HEK293 (cell line): ENCODE measurements around the gene ZNF587B.

Experiments
- ZNF202 ChIP-seq: fragments of 450-650 bp; formaldehyde crosslinking; IDR thresholded peaks from 2 replicates; pipeline ENCODE4 v1.5.1; 2016; ENCODE audit warnings: missing biosample characterization, missing genetic modification characterization, borderline replicate concordance
- ZNF335 ChIP-seq: fragments of 450-650 bp; formaldehyde crosslinking; conservative IDR thresholded peaks from 2 replicates; pipeline ENCODE4 v1.5.1; 2016; ENCODE audit warnings: missing biosample characterization, missing genetic modification characterization
- ZNF626 ChIP-seq: fragments of 450-650 bp; sonication (Bioruptor Pico); formaldehyde crosslinking; IDR thresholded peaks from 2 replicates; pipeline ENCODE4 v1.5.1; 2018; ENCODE audit warnings: missing biosample characterization, missing genetic modification characterization, inconsistent platforms
- TF ChIP-seq, protein P1 (sequence below): fragments of 450-650 bp; formaldehyde crosslinking; IDR thresholded peaks from 2 replicates; pipeline ENCODE4 v1.5.1; 2016; ENCODE audit warnings: missing biosample characterization, missing genetic modification characterization
- TF ChIP-seq, protein P2 (sequence below): fragments of 450-650 bp; formaldehyde crosslinking; IDR thresholded peaks from 2 replicates; pipeline ENCODE4 v1.5.1; 2016; ENCODE audit warnings: missing biosample characterization, missing genetic modification characterization

GRCh38 chr19:57841122-57841763 is 11.1 kb downstream of the ZNF587B start:
- TF ChIP-seq, protein P1, sequence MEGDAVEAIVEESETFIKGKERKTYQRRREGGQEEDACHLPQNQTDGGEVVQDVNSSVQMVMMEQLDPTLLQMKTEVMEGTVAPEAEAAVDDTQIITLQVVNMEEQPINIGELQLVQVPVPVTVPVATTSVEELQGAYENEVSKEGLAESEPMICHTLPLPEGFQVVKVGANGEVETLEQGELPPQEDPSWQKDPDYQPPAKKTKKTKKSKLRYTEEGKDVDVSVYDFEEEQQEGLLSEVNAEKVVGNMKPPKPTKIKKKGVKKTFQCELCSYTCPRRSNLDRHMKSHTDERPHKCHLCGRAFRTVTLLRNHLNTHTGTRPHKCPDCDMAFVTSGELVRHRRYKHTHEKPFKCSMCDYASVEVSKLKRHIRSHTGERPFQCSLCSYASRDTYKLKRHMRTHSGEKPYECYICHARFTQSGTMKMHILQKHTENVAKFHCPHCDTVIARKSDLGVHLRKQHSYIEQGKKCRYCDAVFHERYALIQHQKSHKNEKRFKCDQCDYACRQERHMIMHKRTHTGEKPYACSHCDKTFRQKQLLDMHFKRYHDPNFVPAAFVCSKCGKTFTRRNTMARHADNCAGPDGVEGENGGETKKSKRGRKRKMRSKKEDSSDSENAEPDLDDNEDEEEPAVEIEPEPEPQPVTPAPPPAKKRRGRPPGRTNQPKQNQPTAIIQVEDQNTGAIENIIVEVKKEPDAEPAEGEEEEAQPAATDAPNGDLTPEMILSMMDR (tag by site-specific recombination), result no peak
- TF ChIP-seq ZNF202 (tag by site-specific recombination) (no peak), ZNF626 (no peak), ZNF335 (tag by site-specific recombination) (no peak)
- TF ChIP-seq, protein P2, sequence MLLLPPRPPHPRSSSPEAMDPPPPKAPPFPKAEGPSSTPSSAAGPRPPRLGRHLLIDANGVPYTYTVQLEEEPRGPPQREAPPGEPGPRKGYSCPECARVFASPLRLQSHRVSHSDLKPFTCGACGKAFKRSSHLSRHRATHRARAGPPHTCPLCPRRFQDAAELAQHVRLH (tag by site-specific recombination), result no peak
